Mesodermal cell (in vitro differentiated cells): ENCODE results near the gene ITGB2.

ENCODE experiments used
- H3K27ac ChIP-seq: 2 replicates; pipeline ENCODE4 v1.7.0; 2013; ENCODE audit warnings: mild to moderate bottlenecking, low read depth, low read length, moderate library complexity; ENCODE audit not compliant: severe bottlenecking
- H3K36me3 ChIP-seq: 2 replicates; pipeline ENCODE4 v1.7.1; 2013; ENCODE audit warnings: mild to moderate bottlenecking, low read length, moderate library complexity; ENCODE audit not compliant: control insufficient read depth, insufficient read depth
- H3K4me1 ChIP-seq: one replicate; pipeline ENCODE4 v1.7.1; 2013; ENCODE audit warnings: mild to moderate bottlenecking, low read length; ENCODE audit not compliant: insufficient read depth, control insufficient read depth, poor library complexity, severe bottlenecking
- H3K4me3 ChIP-seq: 2 replicates; pipeline ENCODE4 v1.7.0; 2013; ENCODE audit warnings: low read length, control low read depth, mild to moderate bottlenecking; ENCODE audit not compliant: insufficient read depth, poor library complexity, severe bottlenecking; ENCODE audit errors: extremely low read depth
- H3K9me3 ChIP-seq: 2 replicates; pipeline ENCODE4 v1.7.1; 2013; ENCODE audit warnings: mild to moderate bottlenecking, low read length, moderate library complexity; ENCODE audit not compliant: control insufficient read depth
- whole genome bisulfite sequencing, 2 experiments: methylation state at CpG; one replicate each; pipeline ENCODE4 v1.1.5; 2013; ENCODE audit warnings: missing lambda C conversion rate in 2 of 2; ENCODE audit not compliant: insufficient coverage in 2 of 2; 5-methylcytosine and 5-hydroxymethylcytosine counted together

ITGB2 gene

GRCh38 chr21:44846485-44847260 lies 74.0 kb downstream of the ITGB2 start:
- H3K4me1 ChIP-seq = peaks cover 19% of the 10 kb centered on the region
- H3K9me3 ChIP-seq = no peaks in the 10 kb centered on the region
- WGBS, 2 experiments = 83 to 93% methylated on average over 19 to 23 of the region's 27 CpGs
- H3K4me3 ChIP-seq = no peak overlapping the region
- peaks cover 36% of the 10 kb centered on the region for H3K36me3 ChIP-seq
- H3K27ac ChIP-seq = peak overlapping the region; percentile 71

GRCh38 chr21:44846224-44846484 lies 74.5 kb downstream of the ITGB2 start:
- Histone ChIP-seq H3K4me3 (no peak overlapping the region), H3K9me3 (no peaks in the 10 kb centered on the region), H3K4me1 (peaks cover 19% of the 10 kb centered on the region), H3K36me3 (peaks cover 31% of the 10 kb centered on the region), H3K27ac (peak overlapping the region; percentile 71)
- WGBS, 2 experiments = 83 to 88% methylated on average over 1 of the region's 1 CpG

GRCh38 chr21:44845418-44846223 lies 75.1 kb downstream of the ITGB2 start:
- Histone ChIP-seq H3K4me1 (peaks cover 19% of the 10 kb centered on the region), H3K9me3 (no peaks in the 10 kb centered on the region), H3K27ac (peak overlapping the region; percentile 71), H3K36me3 (peaks cover 26% of the 10 kb centered on the region), H3K4me3 (no peak overlapping the region)
- 35 to 39% methylated on average over 29 to 32 of the region's 34 CpGs for WGBS, 2 experiments

- Histone ChIP-seq H3K36me3 (peaks cover 12% of the 10 kb centered on the region), H3K4me3 (no peak overlapping the region), H3K27ac (no peak overlapping the region), H3K9me3 (no peaks in the 10 kb centered on the region), H3K4me1 (peaks cover 19% of the 10 kb centered on the region)
- WGBS, 2 experiments = 77 to 81% methylated on average over 14 of the region's 16 CpGs
Observed at GRCh38 chr21:44844256-44844655, 76.4 kb downstream of the ITGB2 start.

- Histone ChIP-seq H3K9me3 (no peaks in the 10 kb centered on the region), H3K4me3 (no peak overlapping the region), H3K4me1 (peaks cover 19% of the 10 kb centered on the region), H3K27ac (no peak overlapping the region), H3K36me3 (no peaks in the 10 kb centered on the region)
- 88 to 93% methylated on average over 16 to 22 of the region's 23 CpGs for WGBS, 2 experiments
Observed at GRCh38 chr21:44842721-44843445, 77.8 kb downstream of the ITGB2 start.

GRCh38 chr21:44842087-44842486 lies 78.6 kb downstream of the ITGB2 start:
- H3K4me1 ChIP-seq = peaks cover 18% of the 10 kb centered on the region
- H3K36me3 ChIP-seq = no peaks in the 10 kb centered on the region
- WGBS, 2 experiments = 86 to 90% methylated on average over 9 of the region's 10 CpGs
- no peaks in the 10 kb centered on the region for H3K9me3 ChIP-seq
- H3K27ac ChIP-seq = no peak overlapping the region
- H3K4me3 ChIP-seq = no peak overlapping the region

GRCh38 chr21:44840771-44841170 lies 79.9 kb downstream of the ITGB2 start:
- 80 to 92% methylated on average over 5 to 11 of the region's 11 CpGs for WGBS, 2 experiments

GRCh38 chr21:44838951-44839350 lies 81.7 kb downstream of the ITGB2 start:
- no peak overlapping the region for H3K4me3 ChIP-seq
- peaks cover 5% of the 10 kb centered on the region for H3K4me1 ChIP-seq
- no peak overlapping the region for H3K27ac ChIP-seq
- no peaks in the 10 kb centered on the region for H3K9me3 ChIP-seq
- 92 to 97% methylated on average over 7 to 8 of the region's 9 CpGs for WGBS, 2 experiments
- no peaks in the 10 kb centered on the region for H3K36me3 ChIP-seq

More at GRCh38 chr21:44840771-44841170, 79.9 kb downstream of the ITGB2 start:
- peaks cover 9% of the 10 kb centered on the region for H3K4me1 ChIP-seq
- H3K9me3 ChIP-seq = no peaks in the 10 kb centered on the region
- H3K4me3 ChIP-seq = no peak overlapping the region
- no peaks in the 10 kb centered on the region for H3K36me3 ChIP-seq
- no peak overlapping the region for H3K27ac ChIP-seq

GRCh38 chr21:44838039-44838895 lies 82.4 kb downstream of the ITGB2 start:
- H3K4me1 ChIP-seq = peaks cover 5% of the 10 kb centered on the region
- H3K9me3 ChIP-seq = no peaks in the 10 kb centered on the region
- no peak overlapping the region for H3K27ac ChIP-seq
- WGBS, 2 experiments = 86 to 89% methylated on average over 15 to 21 of the region's 30 CpGs
- H3K4me3 ChIP-seq = no peak overlapping the region
- no peaks in the 10 kb centered on the region for H3K36me3 ChIP-seq

- 94 to 97% methylated on average over 9 to 13 of the region's 13 CpGs for WGBS, 2 experiments
Observed at GRCh38 chr21:44837537-44837936, 83.2 kb downstream of the ITGB2 start.

More at GRCh38 chr21:44837537-44837936, 83.2 kb downstream of the ITGB2 start:
- H3K9me3 ChIP-seq = no peaks in the 10 kb centered on the region
- H3K4me1 ChIP-seq = peaks cover 5% of the 10 kb centered on the region
- no peak overlapping the region for H3K4me3 ChIP-seq
- no peak overlapping the region for H3K27ac ChIP-seq
- H3K36me3 ChIP-seq = no peaks in the 10 kb centered on the region
